GM23248 (cell line): ENCODE results near the gene KCNC1. TPM values are rescaled to one million over a fixed set of nuclear protein-coding genes. Genes with fewer than 3 reads are reported as not detected.

ENCODE experiments used
- DNase-seq: peaks from one replicate; pipeline ENCODE4 v3.0.0-alpha.2; 2015
- H2AFZ ChIP-seq: fragments of 200-600 bp; sonication (generic); 2 replicates; pipeline ENCODE4 v1.6.1; 2016; ENCODE audit warnings: antibody characterized with exemption
- H3F3A ChIP-seq: fragments of 200-600 bp; sonication (generic); 2 replicates; pipeline ENCODE4 v1.6.1; 2016; ENCODE audit warnings: mild to moderate bottlenecking, antibody characterized with exemption, mixed run types; ENCODE audit not compliant: insufficient read depth
- H3K27ac ChIP-seq: fragments of 200-600 bp; sonication (generic); 2 replicates; pipeline ENCODE4 v1.5.1; 2016; ENCODE audit warnings: mild to moderate bottlenecking
- H3K27me3 ChIP-seq: fragments of 200-600 bp; sonication (generic); replicated peaks from 2 replicates; pipeline ENCODE4 v1.6.1; 2016; ENCODE audit warnings: mild to moderate bottlenecking; ENCODE audit not compliant: insufficient read depth
- H3K36me3 ChIP-seq: fragments of 200-600 bp; sonication (generic); 2 replicates; pipeline ENCODE4 v1.6.1; 2016; ENCODE audit warnings: low read depth, mild to moderate bottlenecking
- H3K4me1 ChIP-seq: fragments of 200-600 bp; sonication (generic); 2 replicates; pipeline ENCODE4 v1.6.1; 2016; ENCODE audit warnings: mild to moderate bottlenecking; ENCODE audit not compliant: insufficient read depth
- H3K4me2 ChIP-seq: fragments of 200-600 bp; sonication (generic); one replicate; pipeline ENCODE4 v1.6.1; 2016; ENCODE audit warnings: mild to moderate bottlenecking; ENCODE audit not compliant: unreplicated experiment
- H3K4me3 ChIP-seq: fragments of 200-600 bp; sonication (generic); 2 replicates; pipeline ENCODE4 v1.5.1; 2016; ENCODE audit warnings: mild to moderate bottlenecking
- H3K79me2 ChIP-seq: fragments of 200-600 bp; sonication (generic); 2 replicates; pipeline ENCODE4 v1.6.1; 2016; ENCODE audit warnings: mild to moderate bottlenecking; ENCODE audit not compliant: insufficient read depth
- H3K9ac ChIP-seq: fragments of 200-600 bp; sonication (generic); 2 replicates; pipeline ENCODE4 v1.6.1; 2016; ENCODE audit warnings: mild to moderate bottlenecking
- H3K9me2 ChIP-seq: fragments of 200-600 bp; sonication (generic); 2 replicates; pipeline ENCODE4 v1.6.1; 2016; ENCODE audit warnings: mixed run types, mild to moderate bottlenecking, moderate library complexity; ENCODE audit not compliant: insufficient read depth
- H3K9me3 ChIP-seq: fragments of 200-600 bp; sonication (generic); one replicate; pipeline ENCODE4 v1.6.1; 2017; ENCODE audit warnings: low read depth
- H4K20me1 ChIP-seq: fragments of 200-600 bp; sonication (generic); 2 replicates; pipeline ENCODE4 v1.6.0; 2016; ENCODE audit not compliant: insufficient read depth
- EZH2 ChIP-seq: fragments of 200-600 bp; sonication (generic); IDR thresholded peaks from 2 replicates; pipeline ENCODE4 v1.6.1; 2018; ENCODE audit warnings: antibody characterized with exemption, mild to moderate bottlenecking; ENCODE audit not compliant: insufficient read depth, poor library complexity, severe bottlenecking
- EZH2phosphoT487 ChIP-seq: fragments of 200-600 bp; sonication (generic); IDR thresholded peaks from 2 replicates; pipeline ENCODE4 v1.6.1; 2018; ENCODE audit warnings: antibody characterized with exemption, moderate library complexity, mild to moderate bottlenecking, low read depth; ENCODE audit not compliant: insufficient read depth
- WGBS, 2 experiments: methylation state at CpG; one replicate each; pipeline ENCODE4 v1.1.6; 2015 to 2017; ENCODE audit warnings: low lambda C conversion rate in 2 of 2, low coverage in 1 of 2; ENCODE audit errors: missing lambda C conversion rate in 2 of 2; 5-methylcytosine and 5-hydroxymethylcytosine counted together
- in situ Hi-C: fragments of 300-500 bp; cut with MboI; formaldehyde crosslinking; loops from 2 replicates; pipeline ENCODE4 v1.15.0; 2020
- polyA plus RNA-seq: library from polyadenylated mRNA; unstranded; fragments of >200 nt; fragmentation: Nextera tagmentation; extraction: Ambion mirVana; gene quantifications from 2 replicates; pipeline ENCODE4 v1.2.1, GENCODE V29; 2016
- total RNA-seq: library from RNA; depleted of rRNA; stranded (reverse); fragments of >200 nt; shearing (Covaris generic); gene quantifications from 2 replicates; pipeline ENCODE4 v1.2.3, GENCODE V29; 2014; rRNA removed

The KCNC1 gene
- not detected in 2 replicates for total RNA-seq
- not detected in 2 replicates for polyA plus RNA-seq

- 0 out of 2 replicates have a peak within 1 kb of the TSS, but pooled peaks have one; percentile 32 for H2AFZ ChIP-seq
- no peaks in the 10 kb centered on the region for H3K9me2 ChIP-seq
- H3K4me2 ChIP-seq, result peak within 1 kb of the TSS; percentile 65
- H3K79me2 ChIP-seq, result no peaks in the 10 kb centered on the region
- H3F3A ChIP-seq, result no peaks in the 10 kb centered on the region
- H3K27ac ChIP-seq, result no peak within 1 kb of the TSS
- TF ChIP-seq EZH2, result no peak
- TF ChIP-seq EZH2phosphoT487, result no peak
- no peak within 1 kb of the TSS for H3K9ac ChIP-seq
- peaks cover 30% of the 10 kb centered on the region for H3K27me3 ChIP-seq
- H4K20me1 ChIP-seq, result no peaks in the 10 kb centered on the region
- WGBS, 2 experiments, result 1% methylated on average over 23 to 46 of the region's 66 CpGs
- H3K36me3 ChIP-seq, result no peaks in the 10 kb centered on the region
- in situ Hi-C loops, result no loop called here
- peak within 1 kb of the TSS; percentile 63 for H3K4me3 ChIP-seq
- DNase-seq, result peak; percentile 67
- H3K9me3 ChIP-seq, result no peaks in the 10 kb centered on the region
- no peaks in the 10 kb centered on the region for H3K4me1 ChIP-seq
These were observed at the start of gene KCNC1 for GRCh38 chr11:17734418-17734911. KCNC1 (plus strand) TSS chr11:17734781; CDS start chr11:17736003, 1,222 bp downstream.

DNA sequence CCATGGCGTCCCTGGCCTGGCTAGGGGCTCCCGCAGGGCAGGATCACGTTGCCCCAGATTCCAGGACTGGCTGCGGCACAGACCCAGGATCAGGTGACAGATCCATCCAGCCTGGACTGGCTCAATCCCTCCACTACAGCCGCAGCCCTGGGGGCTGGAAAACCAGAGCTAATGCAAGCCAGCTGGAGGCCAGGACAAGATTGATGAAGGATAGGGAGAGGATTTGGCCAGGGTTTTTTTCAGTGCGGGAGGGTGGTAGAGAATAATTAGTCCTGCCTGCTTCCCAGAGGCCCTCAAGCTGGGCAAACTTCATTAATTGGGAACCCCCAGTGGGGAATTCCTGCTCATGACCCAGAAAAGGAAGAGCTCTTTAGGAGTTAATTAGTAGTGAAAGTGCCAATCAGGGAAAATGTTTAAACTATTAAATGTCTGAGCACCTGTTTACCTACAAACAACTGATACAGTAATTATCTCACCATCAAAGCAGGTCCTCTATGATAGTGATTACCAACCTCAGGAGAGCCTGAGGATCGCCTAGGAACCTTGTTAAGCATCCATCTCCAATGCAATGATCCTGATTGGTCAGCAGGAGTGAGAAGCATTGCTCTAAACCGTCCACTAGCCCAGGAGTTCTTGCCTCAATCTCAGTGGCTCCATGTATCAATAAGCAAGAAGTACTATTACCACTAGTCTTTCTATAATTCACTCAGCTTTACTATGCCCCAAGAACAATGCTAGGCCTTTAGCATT lies 48.2 kb upstream of the KCNC1 start:
- Histone ChIP-seq H3K9me3 (no peaks in the 10 kb centered on the region), H3K27ac (no peak overlapping the region), H2AFZ (no peak overlapping the region), H3K9me2 (no peaks in the 10 kb centered on the region), H4K20me1 (no peaks in the 10 kb centered on the region), H3K4me2 (no peak overlapping the region), H3F3A (no peaks in the 10 kb centered on the region), H3K79me2 (no peaks in the 10 kb centered on the region), H3K4me1 (no peaks in the 10 kb centered on the region), H3K27me3 (peaks cover 5% of the 10 kb centered on the region; the same call in 1 of the 2 replicates), H3K36me3 (no peaks in the 10 kb centered on the region), H3K4me3 (no peak overlapping the region), H3K9ac (no peak overlapping the region)
- TF ChIP-seq EZH2phosphoT487 (no peak), EZH2 (no peak)
- WGBS, 2 experiments, result 5% methylated on average over 8 of the region's 8 CpGs
- in situ Hi-C loops, result no loop called here
- no peak for DNase-seq

DNA sequence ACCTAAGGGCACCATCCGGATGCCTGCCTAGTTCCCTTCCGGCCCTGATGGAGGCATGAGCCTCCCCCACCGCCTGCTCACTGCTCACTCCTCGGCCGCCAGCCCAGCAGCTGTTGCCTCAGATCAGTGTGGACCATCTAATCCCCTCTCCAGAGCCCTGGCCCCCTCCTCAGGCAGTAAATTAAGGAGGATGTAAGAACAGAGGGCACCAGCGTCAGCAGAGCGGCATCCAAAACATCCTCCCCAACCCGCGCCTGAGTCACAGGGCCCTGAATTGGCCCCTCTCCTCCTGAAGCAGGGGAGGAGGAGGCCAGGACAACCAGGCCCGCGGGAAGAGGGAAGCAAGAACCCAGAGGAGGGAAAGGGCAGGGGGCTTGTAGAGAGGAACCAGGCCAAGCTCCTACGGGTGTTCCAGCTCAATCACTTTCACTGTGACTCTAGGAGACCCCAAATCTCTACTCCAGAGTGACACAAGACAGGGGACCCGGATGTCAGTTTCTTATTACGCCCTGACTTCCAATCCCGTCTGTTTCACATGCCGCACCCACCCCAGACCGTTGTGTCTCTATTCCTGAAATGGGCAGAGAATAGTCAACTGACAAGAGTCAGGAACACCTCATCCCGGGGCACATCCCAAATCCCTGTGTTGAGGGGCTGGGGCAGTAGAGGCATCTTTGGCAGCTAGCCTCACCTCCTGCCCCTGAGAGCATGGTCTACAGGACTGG lies 46.5 kb upstream of the KCNC1 start:
- H4K20me1 ChIP-seq, result no peaks in the 10 kb centered on the region
- no peaks in the 10 kb centered on the region for H3K4me1 ChIP-seq
- H3K9me3 ChIP-seq, result no peaks in the 10 kb centered on the region
- H3K4me3 ChIP-seq, result no peak overlapping the region
- DNase-seq, result no peak
- H3K4me2 ChIP-seq, result no peak overlapping the region
- H3K36me3 ChIP-seq, result no peaks in the 10 kb centered on the region
- no peak for TF ChIP-seq EZH2
- TF ChIP-seq EZH2phosphoT487, result no peak
- H3F3A ChIP-seq, result no peaks in the 10 kb centered on the region
- no peak overlapping the region for H2AFZ ChIP-seq
- no peak overlapping the region for H3K27ac ChIP-seq
- no peaks in the 10 kb centered on the region for H3K9me2 ChIP-seq
- H3K9ac ChIP-seq, result no peak overlapping the region
- 49 to 51% methylated on average over 16 to 18 of the region's 18 CpGs for WGBS, 2 experiments
- in situ Hi-C loops, result no loop called here
- peaks cover 20% of the 10 kb centered on the region; the same call in 1 of the 2 replicates for H3K27me3 ChIP-seq
- H3K79me2 ChIP-seq, result no peaks in the 10 kb centered on the region

DNA sequence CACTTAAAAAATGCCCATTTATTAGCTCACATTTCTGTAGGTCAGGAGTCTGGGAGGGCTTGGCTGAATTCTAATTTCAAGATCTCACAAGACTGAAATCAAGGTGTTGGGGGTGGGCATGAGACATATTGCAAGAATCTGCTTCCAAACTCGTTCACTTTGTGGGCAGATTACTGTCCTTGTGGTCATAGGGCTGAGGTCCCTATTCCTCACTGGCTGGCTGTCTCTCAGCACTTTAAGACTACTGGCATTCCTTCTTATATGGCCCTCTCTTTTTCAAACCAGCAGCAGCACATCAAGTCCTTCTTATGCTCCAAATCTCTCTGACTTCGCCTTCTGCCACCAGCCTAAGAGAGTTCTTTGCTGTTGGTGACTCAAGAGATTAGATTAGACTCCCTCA lies 43.0 kb upstream of the KCNC1 start:
- no peak overlapping the region for H3K9ac ChIP-seq
- 12 to 13% methylated on average over 2 of the region's 2 CpGs for WGBS, 2 experiments
- no peak overlapping the region for H3K27ac ChIP-seq
- H3K9me3 ChIP-seq, result no peaks in the 10 kb centered on the region
- no peaks in the 10 kb centered on the region for H3K79me2 ChIP-seq
- in situ Hi-C loops, result no loop called here
- no peak for TF ChIP-seq EZH2
- TF ChIP-seq EZH2phosphoT487, result no peak
- no peaks in the 10 kb centered on the region for H4K20me1 ChIP-seq
- no peak overlapping the region for H3K4me3 ChIP-seq
- no peaks in the 10 kb centered on the region for H3K9me2 ChIP-seq
- peaks cover 38% of the 10 kb centered on the region for H3K27me3 ChIP-seq
- no peaks in the 10 kb centered on the region for H3K36me3 ChIP-seq
- DNase-seq, result no peak
- H2AFZ ChIP-seq, result no peak overlapping the region
- no peaks in the 10 kb centered on the region for H3K4me1 ChIP-seq
- no peak overlapping the region for H3K4me2 ChIP-seq
- no peaks in the 10 kb centered on the region for H3F3A ChIP-seq
